ENCODE data around the gene LIPC. TPM values are rescaled to one million over a fixed set of nuclear protein-coding genes. Genes with fewer than 3 reads are reported as not detected.
A peak's percentile ranks its signal among the peaks of the same experiment; 100 is the strongest.

The LIPC gene
- polyA plus RNA-seq, 3 donors, result 0.37 TPM; not detected in 2

DNA sequence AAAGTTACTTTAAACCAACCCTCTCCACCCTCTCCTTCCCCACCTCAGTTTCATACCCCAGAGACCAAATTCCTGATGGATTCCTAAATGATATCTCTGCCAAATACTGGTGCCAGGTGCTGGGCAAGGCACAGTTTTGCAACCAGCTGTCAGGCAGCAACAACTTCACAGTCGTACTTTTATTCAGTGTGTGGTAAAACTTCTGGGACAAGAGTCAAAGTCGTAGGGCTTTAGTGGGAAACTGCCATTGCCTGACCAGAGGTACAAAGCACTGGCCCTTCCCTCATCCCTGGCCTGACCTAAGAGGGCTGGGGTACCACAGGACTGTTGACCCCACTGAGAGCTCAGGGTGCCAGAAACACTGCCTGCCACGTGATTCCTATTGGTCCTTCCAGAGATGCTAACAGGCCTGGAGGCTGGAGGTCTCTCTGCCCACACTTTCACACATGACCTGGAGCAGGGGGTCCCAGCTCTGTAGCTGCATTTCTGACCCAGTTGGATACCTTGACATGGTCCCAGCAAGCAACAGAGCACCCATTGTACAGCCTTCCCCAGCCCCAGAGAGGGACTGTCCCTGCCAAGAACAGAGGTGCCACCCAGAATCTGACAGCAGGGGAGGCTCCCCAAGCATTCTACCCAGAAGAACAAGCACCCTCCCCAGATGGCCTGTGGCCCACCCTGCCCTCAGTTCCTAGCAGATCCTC is 59.9 kb downstream of the LIPC start:
- no peaks in the 10 kb centered on the region for H3K79me2 ChIP-seq (ENCODE audit: insufficient read depth, low read length)
- intact Hi-C loops (cut with micrococcal nuclease), result no loop called here
- H3K9me3 Mint-ChIP-seq, result peaks cover 6 to 17% (median 8%) of the 10 kb centered on the region in 7 donors
- no peak overlapping the region for H3K4me2 ChIP-seq (replicated peaks; ENCODE audit: extremely low read depth, low read length, poor library complexity, severe bottlenecking)
- H3K4me1 Mint-ChIP-seq, result peaks cover 22% of the 10 kb centered on the region
- TF ChIP-seq, protein P1, sequence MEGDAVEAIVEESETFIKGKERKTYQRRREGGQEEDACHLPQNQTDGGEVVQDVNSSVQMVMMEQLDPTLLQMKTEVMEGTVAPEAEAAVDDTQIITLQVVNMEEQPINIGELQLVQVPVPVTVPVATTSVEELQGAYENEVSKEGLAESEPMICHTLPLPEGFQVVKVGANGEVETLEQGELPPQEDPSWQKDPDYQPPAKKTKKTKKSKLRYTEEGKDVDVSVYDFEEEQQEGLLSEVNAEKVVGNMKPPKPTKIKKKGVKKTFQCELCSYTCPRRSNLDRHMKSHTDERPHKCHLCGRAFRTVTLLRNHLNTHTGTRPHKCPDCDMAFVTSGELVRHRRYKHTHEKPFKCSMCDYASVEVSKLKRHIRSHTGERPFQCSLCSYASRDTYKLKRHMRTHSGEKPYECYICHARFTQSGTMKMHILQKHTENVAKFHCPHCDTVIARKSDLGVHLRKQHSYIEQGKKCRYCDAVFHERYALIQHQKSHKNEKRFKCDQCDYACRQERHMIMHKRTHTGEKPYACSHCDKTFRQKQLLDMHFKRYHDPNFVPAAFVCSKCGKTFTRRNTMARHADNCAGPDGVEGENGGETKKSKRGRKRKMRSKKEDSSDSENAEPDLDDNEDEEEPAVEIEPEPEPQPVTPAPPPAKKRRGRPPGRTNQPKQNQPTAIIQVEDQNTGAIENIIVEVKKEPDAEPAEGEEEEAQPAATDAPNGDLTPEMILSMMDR (IDR thresholded peaks at IDR 0.05), result no peak
- H3K4me1 ChIP-seq (ENCODE audit: control insufficient read depth in 1 of 2, insufficient read depth in 2 of 2, low read length in 2 of 2), result peaks cover 8 to 15% of the 10 kb centered on the region in 2 donors
- H4K20me1 ChIP-seq (ENCODE audit: insufficient read depth, low read length), result no peaks in the 10 kb centered on the region
- H2AFZ ChIP-seq (ENCODE audit: insufficient read depth, low read depth, low read length, poor library complexity, severe bottlenecking), result no peak overlapping the region
- H3K27ac ChIP-seq (ENCODE audit: low read depth in 1 of 2, low read length in 2 of 2), result no peak overlapping the region
- H3K36me3 Mint-ChIP-seq, result peaks cover 0 to 2% of the 10 kb centered on the region in 2 donors
- peaks cover 0 to 2% (median 0%) of the 10 kb centered on the region in 3 donors for H3K27me3 Mint-ChIP-seq (ENCODE audit: low read depth in 3 of 3)
- WGBS (ENCODE audit: insufficient coverage), result 94% methylated on average over 3 of the region's 3 CpGs
- H3K27me3 ChIP-seq (ENCODE audit: control insufficient read depth in 2 of 2, insufficient read depth in 2 of 2, low read length in 2 of 2), result no peaks in the 10 kb centered on the region
- peaks cover 7 to 17% of the 10 kb centered on the region in 2 donors for H3K9me3 ChIP-seq (replicated peaks in 1 of 2; ENCODE audit: control insufficient read depth in 1 of 2, insufficient read depth in 1 of 2, low read length in 2 of 2)
- H3K27ac Mint-ChIP-seq, result no peak overlapping the region
- H3K4me3 Mint-ChIP-seq, result no peak overlapping the region
- no peaks in the 10 kb centered on the region for H3K36me3 ChIP-seq (replicated peaks in 1 of 2; ENCODE audit: control insufficient read depth in 1 of 2, insufficient read depth in 2 of 2, low read length in 2 of 2)
- H3K9ac ChIP-seq (ENCODE audit: insufficient read depth, low read length, poor library complexity, severe bottlenecking), result no peak overlapping the region
- DNase-seq, result no peak
- H3K4me3 ChIP-seq (replicated peaks in 1 of 3; ENCODE audit: low read depth in 2 of 3, low read length in 3 of 3), result no peak overlapping the region

DNA sequence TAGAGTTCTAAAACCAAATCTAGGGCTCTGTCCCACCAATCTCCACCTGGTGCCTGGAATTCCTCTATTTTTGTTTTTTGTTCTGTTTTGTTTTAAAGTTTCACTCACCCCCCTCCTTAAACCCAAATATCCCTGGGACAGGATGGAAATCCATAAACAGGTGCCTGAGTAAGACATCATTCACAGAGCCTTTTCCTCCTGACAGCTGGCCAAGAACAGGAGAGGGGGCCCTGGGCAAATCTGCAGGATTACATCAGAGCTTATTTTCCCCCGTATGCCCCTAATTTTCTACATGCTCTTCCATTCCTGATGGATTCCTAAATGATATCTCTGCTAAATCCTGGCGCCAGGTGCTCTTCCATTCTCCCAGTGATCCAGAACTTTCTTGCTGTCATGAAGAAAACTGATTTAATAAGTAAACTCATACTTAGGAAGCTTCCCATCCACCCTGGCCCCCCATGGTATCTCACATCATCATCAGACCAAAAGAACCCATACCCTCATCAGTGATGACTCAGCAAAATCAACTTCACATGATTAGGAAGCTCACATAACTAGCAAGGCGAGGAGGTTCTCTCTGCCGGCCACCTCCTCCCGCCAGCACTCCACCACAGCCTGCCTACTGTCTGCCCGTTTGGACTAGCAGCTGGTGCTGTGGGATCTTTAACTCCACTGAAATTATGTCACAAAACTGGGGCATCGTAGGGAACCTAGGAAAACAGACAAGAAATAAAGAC is 61.0 kb downstream of the LIPC start:
- intact Hi-C loops (cut with micrococcal nuclease), result no loop called here
- H3K27ac Mint-ChIP-seq, result no peak overlapping the region
- WGBS (ENCODE audit: insufficient coverage), result 51% methylated on average over 5 of the region's 7 CpGs
- Histone ChIP-seq H3K4me3 (replicated peaks in 1 of 3; ENCODE audit: low read depth in 2 of 3, low read length in 3 of 3) (no peak overlapping the region), H2AFZ (ENCODE audit: insufficient read depth, low read depth, low read length, poor library complexity, severe bottlenecking) (no peak overlapping the region), H3K4me2 (replicated peaks; ENCODE audit: extremely low read depth, low read length, poor library complexity, severe bottlenecking) (no peak overlapping the region), H3K79me2 (ENCODE audit: insufficient read depth, low read length) (no peaks in the 10 kb centered on the region), H4K20me1 (ENCODE audit: insufficient read depth, low read length) (no peaks in the 10 kb centered on the region), H3K9me3 (replicated peaks in 1 of 2; ENCODE audit: control insufficient read depth in 1 of 2, insufficient read depth in 1 of 2, low read length in 2 of 2) (peaks cover 7 to 17% of the 10 kb centered on the region in 2 donors), H3K4me1 (ENCODE audit: control insufficient read depth in 1 of 2, insufficient read depth in 2 of 2, low read length in 2 of 2) (peaks cover 8 to 15% of the 10 kb centered on the region in 2 donors), H3K36me3 (replicated peaks in 1 of 2; ENCODE audit: control insufficient read depth in 1 of 2, insufficient read depth in 2 of 2, low read length in 2 of 2) (no peaks in the 10 kb centered on the region), H3K9ac (ENCODE audit: insufficient read depth, low read length, poor library complexity, severe bottlenecking) (no peak overlapping the region), H3K27me3 (ENCODE audit: control insufficient read depth in 2 of 2, insufficient read depth in 2 of 2, low read length in 2 of 2) (no peaks in the 10 kb centered on the region), H3K27ac (ENCODE audit: low read depth in 1 of 2, low read length in 2 of 2) (no peak overlapping the region)
- H3K27me3 Mint-ChIP-seq (ENCODE audit: low read depth in 3 of 3), result peaks cover 0 to 5% (median 4%) of the 10 kb centered on the region in 3 donors
- H3K36me3 Mint-ChIP-seq, result peaks cover 0 to 2% of the 10 kb centered on the region in 2 donors
- TF ChIP-seq, protein P1 (IDR thresholded peaks at IDR 0.05), result no peak
- peak in 1 of 3 donors; percentile 35 for DNase-seq
- peaks cover 6 to 17% (median 8%) of the 10 kb centered on the region in 7 donors for H3K9me3 Mint-ChIP-seq
- H3K4me3 Mint-ChIP-seq, result no peak overlapping the region
- H3K4me1 Mint-ChIP-seq, result peaks cover 22% of the 10 kb centered on the region

All from CD14-positive monocyte (primary cell).